Measurements from ENCODE around the gene FBLN7.

The FBLN7 gene

DNA sequence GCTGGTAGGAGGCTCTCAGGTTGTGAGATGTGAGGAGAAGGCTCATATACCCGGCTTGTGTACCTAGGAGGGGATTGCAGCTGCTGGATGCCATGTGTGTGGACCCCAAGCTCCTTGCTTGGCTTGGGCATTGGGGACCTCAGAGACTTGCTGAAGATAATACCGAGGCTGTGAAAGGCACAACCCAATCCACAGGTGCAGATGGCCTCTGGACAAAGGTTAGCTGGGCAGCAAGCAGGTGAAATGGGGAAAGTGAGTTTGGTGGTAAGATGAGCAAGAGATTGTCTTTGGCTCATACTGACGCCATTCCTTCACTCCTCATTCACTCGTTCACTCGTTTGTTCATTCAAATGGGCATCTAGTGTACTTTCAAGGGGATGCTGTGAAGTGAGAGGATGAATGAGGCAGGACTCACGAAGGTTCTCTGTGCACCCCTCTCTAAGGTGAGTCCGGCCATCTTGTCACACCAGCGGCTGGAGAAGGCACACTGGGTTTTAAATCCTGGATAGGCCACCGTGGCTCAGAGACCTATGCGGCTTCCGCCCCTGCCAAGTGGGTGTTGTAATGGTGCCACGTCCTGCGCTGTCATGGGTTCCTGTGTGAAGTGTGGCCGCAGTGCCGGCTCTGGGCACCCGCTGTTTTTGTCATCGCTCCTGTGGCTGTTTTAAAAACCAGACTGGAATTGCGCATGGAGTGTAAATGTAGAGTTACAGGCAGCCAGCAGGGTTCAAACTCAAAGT lies 13.7 kb downstream of the FBLN7 start:
- TF ChIP-seq FOXP2 (optimal IDR thresholded peaks at IDR 0.05; ENCODE audit: borderline replicate concordance, extremely low read depth, extremely low read length, insufficient read depth) = no peak
- TF ChIP-seq REST (IDR thresholded peaks at IDR 0.05; ENCODE audit: insufficient read depth in 1 of 2, low read depth in 2 of 2, low read length in 2 of 2) = no peak
- TF ChIP-seq SIN3A (IDR thresholded peaks at IDR 0.05; ENCODE audit: borderline replicate concordance, insufficient read depth, low read length) = no peak
- no peak for TF ChIP-seq TAF1 (IDR thresholded peaks at IDR 0.05; ENCODE audit: borderline replicate concordance, insufficient read depth, low read length)
- TF ChIP-seq POLR2AphosphoS5 (IDR thresholded peaks at IDR 0.05; ENCODE audit: low read depth, low read length) = no peak

DNA sequence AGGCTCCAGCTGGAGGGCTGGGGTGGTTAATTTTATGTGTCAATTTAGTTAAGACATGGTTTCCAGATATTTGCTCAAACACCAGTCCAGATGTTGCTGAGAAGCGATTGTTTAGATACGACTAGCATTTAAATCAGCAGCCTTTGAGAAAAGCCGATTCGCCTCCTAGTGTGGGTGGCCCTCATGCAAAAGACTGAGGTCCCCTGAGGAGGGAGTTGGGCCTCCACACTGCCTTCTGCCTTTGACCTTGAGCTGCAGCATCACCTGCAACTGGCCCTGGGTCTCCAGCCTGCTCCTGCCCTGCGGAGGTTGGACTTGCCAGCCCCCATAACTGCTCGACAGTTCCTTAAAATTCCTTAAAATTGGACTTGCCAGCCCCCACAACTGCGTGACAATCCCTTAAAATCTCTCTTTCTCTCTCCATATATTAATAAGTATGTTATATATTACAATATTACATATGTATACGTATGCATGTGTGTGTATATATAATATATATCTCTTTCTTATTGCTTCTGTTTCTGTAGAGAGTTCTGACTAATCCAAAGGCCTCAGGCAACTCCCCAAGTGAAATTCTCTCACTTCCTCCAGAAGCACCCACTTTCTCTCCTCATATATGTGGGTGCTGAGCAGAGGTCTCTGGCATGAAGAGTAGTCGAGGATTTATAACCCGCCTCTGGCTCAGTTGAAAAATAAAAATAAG lies 14.4 kb downstream of the FBLN7 start:
- TF ChIP-seq REST (IDR thresholded peaks at IDR 0.05; ENCODE audit: insufficient read depth in 1 of 2, low read depth in 2 of 2, low read length in 2 of 2) (no peak), SIN3A (IDR thresholded peaks at IDR 0.05; ENCODE audit: borderline replicate concordance, insufficient read depth, low read length) (no peak), FOXP2 (optimal IDR thresholded peaks at IDR 0.05; ENCODE audit: borderline replicate concordance, extremely low read depth, extremely low read length, insufficient read depth) (no peak), TAF1 (IDR thresholded peaks at IDR 0.05; ENCODE audit: borderline replicate concordance, insufficient read depth, low read length) (no peak), POLR2AphosphoS5 (IDR thresholded peaks at IDR 0.05; ENCODE audit: low read depth, low read length) (no peak)

GRCh38 chr2:112153179-112153490 lies 14.9 kb downstream of the FBLN7 start:
- TF ChIP-seq POLR2AphosphoS5 (IDR thresholded peaks at IDR 0.05; ENCODE audit: low read depth, low read length) = no peak
- TF ChIP-seq SIN3A (IDR thresholded peaks at IDR 0.05; ENCODE audit: borderline replicate concordance, insufficient read depth, low read length) = no peak
- TF ChIP-seq REST (IDR thresholded peaks at IDR 0.05; ENCODE audit: insufficient read depth in 1 of 2, low read depth in 2 of 2, low read length in 2 of 2) = no peak

DNA sequence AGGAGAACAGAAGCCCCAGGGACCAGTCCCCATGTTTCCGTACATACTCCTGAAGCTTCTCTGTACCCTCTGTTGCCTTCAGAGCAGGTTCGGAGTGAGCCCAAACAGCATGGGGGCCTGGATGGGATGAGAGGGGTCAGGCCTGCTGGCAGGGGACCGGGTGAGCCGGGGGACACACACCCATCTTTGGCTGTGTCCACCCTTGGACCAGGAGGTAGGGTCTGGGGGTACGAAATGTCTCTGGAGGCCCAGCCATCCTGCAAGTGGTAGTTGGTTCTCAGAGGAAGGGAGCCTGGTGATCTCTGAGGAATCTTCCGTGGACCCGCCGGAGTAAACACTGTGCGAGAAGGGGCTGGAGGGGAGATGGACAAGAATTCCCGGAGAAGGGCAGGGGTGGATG lies 15.3 kb downstream of the FBLN7 start:
- TF ChIP-seq POLR2AphosphoS5 (IDR thresholded peaks at IDR 0.05; ENCODE audit: low read depth, low read length) (no peak), TAF1 (IDR thresholded peaks at IDR 0.05; ENCODE audit: borderline replicate concordance, insufficient read depth, low read length) (no peak), REST (IDR thresholded peaks at IDR 0.05; ENCODE audit: insufficient read depth in 1 of 2, low read depth in 2 of 2, low read length in 2 of 2) (no peak), FOXP2 (optimal IDR thresholded peaks at IDR 0.05; ENCODE audit: borderline replicate concordance, extremely low read depth, extremely low read length, insufficient read depth) (no peak), SIN3A (IDR thresholded peaks at IDR 0.05; ENCODE audit: borderline replicate concordance, insufficient read depth, low read length) (no peak)
